Measurements from ENCODE around the gene FCRL6.

DNA sequence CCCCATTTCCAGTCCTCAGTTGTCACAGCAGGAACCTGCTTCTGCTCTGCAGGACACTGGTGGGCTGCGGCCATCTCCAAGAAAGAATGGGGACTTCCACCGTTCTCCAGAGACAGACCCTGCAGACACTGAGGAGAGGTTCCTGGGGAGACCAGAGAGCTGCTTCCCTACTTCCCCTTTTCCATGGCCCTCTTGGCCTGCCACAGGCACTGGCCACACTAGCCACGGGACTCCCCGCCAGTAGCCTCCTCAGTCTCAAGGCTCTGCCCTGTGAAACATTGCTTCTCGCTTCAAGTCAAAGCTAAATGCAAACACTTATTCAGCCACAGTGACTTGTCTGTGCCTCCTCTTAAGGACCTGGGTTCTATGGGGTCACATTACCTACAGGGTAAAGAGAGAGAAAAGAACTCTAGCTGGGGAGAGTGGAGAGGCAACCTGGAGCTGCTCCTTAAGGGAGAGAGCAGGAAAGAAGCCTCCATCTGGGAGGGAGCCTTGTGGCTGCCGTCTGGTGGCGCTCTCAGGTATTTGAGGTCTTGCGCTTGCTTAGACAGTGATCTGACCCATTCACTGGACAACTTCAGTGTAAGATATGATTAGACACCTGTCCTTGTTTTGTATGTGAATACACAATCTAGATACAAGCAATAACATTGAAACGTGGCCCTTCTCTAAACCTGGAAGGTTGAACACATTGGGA is 19.2 kb downstream of the FCRL6 start:
- TF ChIP-seq, protein P1, sequence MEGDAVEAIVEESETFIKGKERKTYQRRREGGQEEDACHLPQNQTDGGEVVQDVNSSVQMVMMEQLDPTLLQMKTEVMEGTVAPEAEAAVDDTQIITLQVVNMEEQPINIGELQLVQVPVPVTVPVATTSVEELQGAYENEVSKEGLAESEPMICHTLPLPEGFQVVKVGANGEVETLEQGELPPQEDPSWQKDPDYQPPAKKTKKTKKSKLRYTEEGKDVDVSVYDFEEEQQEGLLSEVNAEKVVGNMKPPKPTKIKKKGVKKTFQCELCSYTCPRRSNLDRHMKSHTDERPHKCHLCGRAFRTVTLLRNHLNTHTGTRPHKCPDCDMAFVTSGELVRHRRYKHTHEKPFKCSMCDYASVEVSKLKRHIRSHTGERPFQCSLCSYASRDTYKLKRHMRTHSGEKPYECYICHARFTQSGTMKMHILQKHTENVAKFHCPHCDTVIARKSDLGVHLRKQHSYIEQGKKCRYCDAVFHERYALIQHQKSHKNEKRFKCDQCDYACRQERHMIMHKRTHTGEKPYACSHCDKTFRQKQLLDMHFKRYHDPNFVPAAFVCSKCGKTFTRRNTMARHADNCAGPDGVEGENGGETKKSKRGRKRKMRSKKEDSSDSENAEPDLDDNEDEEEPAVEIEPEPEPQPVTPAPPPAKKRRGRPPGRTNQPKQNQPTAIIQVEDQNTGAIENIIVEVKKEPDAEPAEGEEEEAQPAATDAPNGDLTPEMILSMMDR (conservative IDR thresholded peaks at IDR 0.05) = no peak
- TF ChIP-seq ZFX (IDR thresholded peaks at IDR 0.05) = no peak
